ENCODE measurements around the gene DDX28.
"Not testable (repeated sequence)": the region's sequence is repeated elsewhere in the genome, so short reads cannot be mapped to it uniquely, and the experiment has no call there.

Gene DDX28

DNA sequence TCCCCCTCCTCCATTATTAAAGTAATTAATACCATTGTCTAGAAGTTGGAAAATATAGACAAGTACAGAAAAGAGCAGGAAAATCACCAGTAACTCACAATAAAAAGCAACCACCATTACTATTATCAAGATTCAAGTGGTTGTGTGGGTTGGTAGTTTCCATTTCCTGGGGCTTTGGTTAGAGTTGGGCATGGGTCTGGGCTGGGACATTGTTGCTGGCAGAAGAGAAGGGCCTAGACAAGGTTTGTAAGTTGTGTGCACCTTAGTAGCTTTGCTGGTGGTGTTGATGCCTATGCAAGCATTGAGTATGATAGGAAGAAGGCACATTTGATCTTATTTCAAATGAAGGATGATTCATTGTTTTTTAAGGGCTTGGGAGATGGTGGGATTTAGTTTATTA, 36.8 kb upstream of the DDX28 start:
- peaks cover 80% of the 10 kb centered on the region for H3K36me3 Mint-ChIP-seq (ENCODE audit: low read depth)
- no peak overlapping the region for H3K4me3 Mint-ChIP-seq
- DNase-seq, result no peak
- peaks cover 56% of the 10 kb centered on the region for H3K4me1 Mint-ChIP-seq (ENCODE audit: low read depth)
- peak overlapping the region; percentile 23 for H3K27ac Mint-ChIP-seq
- no peaks in the 10 kb centered on the region for H3K9me3 Mint-ChIP-seq
- H3K27me3 Mint-ChIP-seq, result no peaks in the 10 kb centered on the region

DNA sequence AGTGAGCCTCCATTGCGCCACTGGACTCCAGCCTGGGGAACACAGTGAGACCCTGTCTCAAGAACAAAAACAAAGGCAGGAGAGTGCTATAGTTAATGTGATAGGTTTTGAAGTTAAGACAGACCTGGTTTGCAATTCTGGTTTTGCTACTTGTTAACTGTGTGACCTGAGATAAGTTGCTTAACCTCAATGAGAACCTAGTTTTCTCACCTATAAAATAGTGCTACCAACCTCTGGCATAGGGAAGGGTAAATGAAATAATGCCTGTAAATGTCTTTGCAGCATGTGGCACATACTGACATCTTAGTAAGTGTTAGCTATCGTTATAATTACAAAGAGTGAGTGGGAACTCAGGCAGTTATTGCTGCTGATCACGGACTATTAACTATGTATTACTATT, 32.4 kb upstream of the DDX28 start:
- Mint-ChIP-seq H3K27ac (no peak overlapping the region), H3K9me3 (no peaks in the 10 kb centered on the region), H3K4me3 (no peak overlapping the region), H3K36me3 (ENCODE audit: low read depth) (peaks cover 84% of the 10 kb centered on the region), H3K27me3 (no peaks in the 10 kb centered on the region), H3K4me1 (ENCODE audit: low read depth) (peaks cover 20% of the 10 kb centered on the region)
- no peak for DNase-seq

DNA sequence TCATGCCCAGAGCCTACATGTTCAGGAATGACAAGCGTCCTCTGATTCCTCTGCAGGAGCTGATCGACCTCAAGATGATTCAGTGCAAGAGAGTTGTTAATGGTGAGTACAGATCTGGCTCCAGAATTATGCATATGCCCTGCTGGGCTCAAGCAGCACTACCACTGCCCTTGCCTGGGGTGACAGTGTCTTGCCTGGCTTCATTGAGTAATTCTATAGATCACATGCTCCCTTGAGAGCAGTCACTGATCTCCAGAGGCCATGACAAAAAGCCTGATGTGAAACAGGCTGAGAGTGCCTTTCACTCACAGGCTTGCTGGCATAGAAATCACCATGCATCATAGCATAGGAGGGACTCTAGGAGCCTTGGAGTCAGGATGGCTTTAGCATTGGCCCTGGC, 26.4 kb upstream of the DDX28 start:
- Mint-ChIP-seq H3K9me3 (no peaks in the 10 kb centered on the region), H3K4me1 (ENCODE audit: low read depth) (peaks cover 3% of the 10 kb centered on the region), H3K4me3 (no peak overlapping the region), H3K27me3 (no peaks in the 10 kb centered on the region), H3K27ac (no peak overlapping the region), H3K36me3 (ENCODE audit: low read depth) (peaks cover 83% of the 10 kb centered on the region)
- no peak for DNase-seq

DNA sequence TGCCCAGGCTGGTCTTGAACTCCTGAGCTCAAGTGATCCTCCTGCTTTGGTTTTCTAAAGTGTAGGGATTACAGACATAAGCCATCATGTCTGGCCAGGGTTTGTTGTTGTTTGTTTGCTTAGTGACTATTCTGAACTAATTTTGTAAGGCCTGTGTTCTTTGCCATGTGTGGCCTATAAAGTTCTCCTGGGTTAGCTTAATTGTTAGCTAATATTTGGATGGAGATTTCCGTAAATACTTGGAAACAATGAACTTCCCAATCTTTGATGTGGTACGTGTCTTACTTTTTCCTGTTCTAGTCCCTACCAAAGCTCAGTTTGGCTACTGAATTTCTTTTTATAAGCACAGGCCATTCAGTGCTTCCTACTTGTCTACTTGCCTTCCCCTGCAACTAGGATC, 25.0 kb upstream of the DDX28 start:
- Mint-ChIP-seq H3K4me1 (ENCODE audit: low read depth) (peaks cover 3% of the 10 kb centered on the region), H3K4me3 (no peak overlapping the region), H3K27ac (no peak overlapping the region), H3K27me3 (no peaks in the 10 kb centered on the region), H3K9me3 (no peaks in the 10 kb centered on the region), H3K36me3 (ENCODE audit: low read depth) (peaks cover 75% of the 10 kb centered on the region)
- DNase-seq, result no peak

DNA sequence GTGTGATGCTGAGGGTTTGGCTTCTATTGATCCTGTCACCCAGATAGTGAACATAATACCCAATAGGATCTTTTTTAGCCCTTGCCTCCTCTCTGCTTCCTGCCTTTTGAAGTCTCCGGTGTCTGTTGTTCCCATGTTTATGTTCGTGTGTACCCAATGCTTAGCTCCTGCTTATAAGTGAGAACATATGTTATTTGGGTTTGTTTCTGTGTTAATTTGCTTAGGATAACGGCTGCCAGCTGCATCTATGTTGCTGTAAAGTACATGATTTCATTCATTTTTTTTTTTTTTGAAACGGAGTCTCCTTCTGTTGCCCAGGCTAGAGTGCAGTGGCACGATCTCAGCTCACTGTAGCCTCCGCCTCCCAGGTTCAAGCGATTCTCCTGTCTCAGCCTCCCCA, 23.1 kb upstream of the DDX28 start:
- no peak overlapping the region for H3K27ac Mint-ChIP-seq
- no peak overlapping the region for H3K4me3 Mint-ChIP-seq
- H3K36me3 Mint-ChIP-seq (ENCODE audit: low read depth), result peaks cover 73% of the 10 kb centered on the region
- DNase-seq, result no peak
- H3K9me3 Mint-ChIP-seq, result no peaks in the 10 kb centered on the region
- peaks cover 3% of the 10 kb centered on the region for H3K4me1 Mint-ChIP-seq (ENCODE audit: low read depth)
- H3K27me3 Mint-ChIP-seq, result no peaks in the 10 kb centered on the region

DNA sequence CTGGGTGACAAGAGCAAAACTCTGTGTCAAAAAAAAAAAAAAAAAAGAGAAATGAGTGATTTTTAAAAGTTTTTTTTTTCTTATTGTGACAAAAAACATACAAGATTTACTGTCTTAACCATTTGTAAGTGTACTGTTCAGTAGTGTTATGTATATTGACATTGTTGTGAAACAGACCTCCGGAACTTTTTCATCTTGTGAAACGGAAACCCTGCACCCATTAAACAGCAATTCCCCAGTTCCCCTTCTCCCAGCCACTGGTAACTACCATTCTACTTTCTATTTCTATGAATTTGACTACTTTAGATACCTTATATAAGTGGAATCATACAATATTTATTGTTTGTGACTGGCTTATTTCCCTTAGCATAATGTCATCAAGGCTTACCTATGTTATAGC, 18.8 kb upstream of the DDX28 start:
- Mint-ChIP-seq H3K4me1 (ENCODE audit: low read depth) (peaks cover 10% of the 10 kb centered on the region), H3K27ac (no peak overlapping the region), H3K27me3 (no peaks in the 10 kb centered on the region), H3K9me3 (no peaks in the 10 kb centered on the region), H3K4me3 (no peak overlapping the region), H3K36me3 (ENCODE audit: low read depth) (peaks cover 71% of the 10 kb centered on the region)
- no peak for DNase-seq

DNA sequence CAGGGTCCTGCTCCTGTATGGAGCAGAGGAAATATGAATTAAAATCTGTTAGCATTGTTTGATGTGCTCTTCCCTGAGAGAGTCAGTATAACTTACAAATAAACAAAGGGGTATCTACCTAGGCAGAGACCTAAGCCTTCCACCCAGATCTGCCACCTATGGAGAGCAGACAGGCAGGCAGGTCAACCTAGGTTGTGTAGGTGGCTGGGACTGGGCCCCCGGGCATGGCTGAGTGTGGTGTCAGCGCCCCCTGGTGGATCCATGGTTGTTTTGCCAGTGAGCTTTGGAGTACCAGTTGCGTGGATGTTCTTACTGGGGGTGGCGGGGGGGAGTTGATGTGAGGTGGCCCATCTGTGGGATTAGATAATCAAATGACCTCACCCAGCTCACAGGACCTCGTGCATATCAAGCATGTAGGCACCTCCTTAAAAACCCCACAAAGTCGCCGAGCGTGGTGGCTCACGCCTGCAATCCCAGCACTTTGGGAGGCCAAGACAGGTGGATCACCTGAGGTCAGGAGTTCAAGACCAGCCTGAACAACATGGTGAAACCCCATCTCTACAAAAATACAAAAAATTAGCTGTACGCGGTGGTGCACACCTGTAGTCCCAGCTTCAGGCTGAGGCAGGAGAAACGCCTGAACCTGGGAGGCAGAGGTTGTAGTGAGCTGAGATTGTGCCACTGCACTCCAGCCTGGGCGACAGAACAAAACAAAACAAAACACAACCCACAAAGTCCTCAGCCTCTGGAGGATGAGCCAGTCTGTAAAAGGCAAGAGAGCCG, 17.7 kb upstream of the DDX28 start:
- Mint-ChIP-seq H3K4me1 (ENCODE audit: low read depth) (peaks cover 10% of the 10 kb centered on the region), H3K27me3 (no peaks in the 10 kb centered on the region), H3K27ac (peak overlapping the region; percentile 72), H3K9me3 (no peaks in the 10 kb centered on the region), H3K36me3 (ENCODE audit: low read depth) (peaks cover 66% of the 10 kb centered on the region), H3K4me3 (no peak overlapping the region)
- peak; percentile 92 for DNase-seq

DNA sequence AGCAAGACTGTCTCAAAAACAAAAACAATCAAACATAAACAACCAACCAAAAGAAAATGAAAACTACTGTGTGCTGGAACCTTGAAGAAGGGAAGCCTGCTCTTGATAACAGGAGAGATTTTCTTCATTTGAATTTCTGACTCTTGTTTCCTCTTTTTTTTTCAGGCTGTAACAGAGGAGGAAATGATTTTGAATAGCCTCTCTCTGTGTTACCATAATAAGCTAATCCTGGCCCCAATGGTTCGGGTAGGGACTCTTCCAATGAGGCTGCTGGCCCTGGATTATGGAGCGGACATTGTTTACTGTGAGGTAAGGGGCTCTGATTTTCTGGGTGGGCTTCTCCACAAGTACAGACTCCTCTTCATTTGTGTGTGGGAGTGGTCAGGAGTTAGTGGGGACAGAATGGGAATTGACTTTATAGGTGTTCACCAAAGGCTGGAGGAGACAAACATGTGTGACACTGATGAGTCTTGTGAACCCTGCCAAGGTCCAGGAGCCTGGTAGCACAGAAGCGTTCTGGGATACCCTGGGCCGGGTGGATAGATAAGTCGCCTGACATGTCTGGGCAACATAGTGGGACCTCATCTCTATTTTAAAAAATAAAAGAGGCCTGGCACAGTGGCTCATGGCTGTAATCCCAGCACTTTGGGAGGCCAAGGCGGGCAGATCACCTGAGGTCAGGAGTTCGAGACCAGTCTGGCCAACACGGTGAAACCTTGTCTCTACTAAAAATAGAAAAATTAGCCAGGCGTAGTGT, 15.0 kb upstream of the DDX28 start:
- DNase-seq, result no peak
- no peaks in the 10 kb centered on the region for H3K27me3 Mint-ChIP-seq
- H3K27ac Mint-ChIP-seq, result no peak overlapping the region
- peaks cover 61% of the 10 kb centered on the region for H3K36me3 Mint-ChIP-seq (ENCODE audit: low read depth)
- peaks cover 10% of the 10 kb centered on the region for H3K4me1 Mint-ChIP-seq (ENCODE audit: low read depth)
- H3K9me3 Mint-ChIP-seq, result no peaks in the 10 kb centered on the region
- no peak overlapping the region for H3K4me3 Mint-ChIP-seq

DNA sequence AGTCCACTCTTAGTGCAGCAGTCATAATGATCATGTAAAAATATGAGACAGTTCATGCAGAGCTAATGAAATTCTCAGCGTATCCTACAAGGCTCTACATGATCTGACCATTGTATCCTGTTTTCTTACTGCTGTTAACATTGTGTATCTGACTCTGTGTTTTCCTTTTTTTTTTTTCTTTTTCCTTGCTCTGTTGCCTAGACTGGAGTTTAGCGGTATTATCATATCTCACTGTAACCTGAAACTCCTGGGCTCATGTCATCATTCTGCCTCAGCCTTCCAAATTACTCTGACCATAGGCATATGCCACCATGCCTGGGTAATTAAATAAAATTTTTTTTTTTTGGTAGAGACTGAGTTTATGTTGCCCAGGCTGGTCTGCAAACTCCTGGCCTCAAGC, 12.2 kb upstream of the DDX28 start:
- Mint-ChIP-seq H3K4me1 (ENCODE audit: low read depth) (peaks cover 12% of the 10 kb centered on the region), H3K27ac (no peak overlapping the region), H3K27me3 (no peaks in the 10 kb centered on the region), H3K4me3 (no peak overlapping the region), H3K36me3 (ENCODE audit: low read depth) (peaks cover 55% of the 10 kb centered on the region), H3K9me3 (no peaks in the 10 kb centered on the region)
- DNase-seq, result no peak

DNA sequence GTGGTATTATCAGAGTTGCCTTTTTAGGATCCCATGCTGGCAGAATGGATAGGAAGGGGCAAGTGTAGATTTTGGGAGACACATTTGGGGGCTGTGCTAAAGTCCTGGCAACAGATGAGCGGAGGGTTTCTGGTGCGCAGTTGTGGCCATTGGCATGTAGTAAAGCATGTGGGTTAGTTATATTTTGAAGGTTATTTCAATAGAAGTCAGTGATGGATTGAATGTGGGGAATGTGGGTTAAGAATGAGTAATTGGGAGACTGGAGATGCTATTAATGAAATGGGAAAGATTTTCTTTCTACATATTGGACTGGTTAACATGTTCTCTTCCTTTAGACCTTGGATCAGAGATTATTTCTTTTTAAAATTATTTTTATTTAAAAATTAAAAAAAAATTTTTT, 10.1 kb upstream of the DDX28 start:
- no peak for DNase-seq
- H3K27ac Mint-ChIP-seq, result no peak overlapping the region
- H3K36me3 Mint-ChIP-seq (ENCODE audit: low read depth), result peaks cover 56% of the 10 kb centered on the region
- peaks cover 9% of the 10 kb centered on the region for H3K4me1 Mint-ChIP-seq (ENCODE audit: low read depth)
- H3K27me3 Mint-ChIP-seq, result no peaks in the 10 kb centered on the region
- no peaks in the 10 kb centered on the region for H3K9me3 Mint-ChIP-seq
- H3K4me3 Mint-ChIP-seq, result no peak overlapping the region

DNA sequence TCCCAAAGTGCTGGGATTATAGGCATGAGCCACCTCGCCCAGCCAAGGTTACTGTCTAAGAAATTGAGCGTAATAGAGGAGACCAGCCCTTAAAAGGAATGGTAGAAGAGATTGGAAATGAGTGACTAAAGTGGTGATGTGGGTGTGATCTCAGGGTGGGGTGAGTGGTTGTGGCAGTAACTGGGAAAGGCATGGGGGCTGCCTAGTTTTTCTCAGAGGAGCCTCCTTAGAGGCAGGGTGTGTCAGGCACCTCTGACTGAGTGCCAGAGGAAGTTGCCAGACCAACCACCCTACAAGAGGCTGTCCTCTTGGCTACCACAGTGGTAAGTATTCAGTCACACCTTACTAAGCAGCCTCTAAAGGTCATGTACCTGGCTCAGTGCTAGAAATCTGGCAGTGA, 8.9 kb upstream of the DDX28 start:
- Mint-ChIP-seq H3K4me1 (ENCODE audit: low read depth) (peaks cover 9% of the 10 kb centered on the region), H3K4me3 (no peak overlapping the region), H3K36me3 (ENCODE audit: low read depth) (peaks cover 58% of the 10 kb centered on the region), H3K27ac (peak overlapping the region; percentile 4), H3K27me3 (no peaks in the 10 kb centered on the region), H3K9me3 (no peaks in the 10 kb centered on the region)
- no peak for DNase-seq

DNA sequence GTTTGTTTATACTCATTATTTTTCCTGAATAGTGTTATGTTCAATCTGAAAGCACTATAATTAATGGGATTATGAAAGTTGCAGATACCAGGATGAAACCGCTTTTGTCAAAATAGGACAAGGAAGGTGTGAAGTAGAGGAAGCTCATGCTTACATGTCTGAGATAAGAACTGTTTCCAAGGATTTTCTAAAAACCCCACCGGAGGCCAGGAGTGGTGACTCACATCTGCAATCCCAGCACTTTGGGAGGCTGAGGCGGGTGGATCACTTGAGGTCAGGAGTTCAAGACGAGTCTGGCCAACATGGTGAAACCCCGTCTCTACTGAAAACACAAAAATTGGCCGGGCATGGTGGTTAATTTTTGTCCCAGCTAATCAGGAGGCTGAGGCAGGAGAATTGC, 7.1 kb upstream of the DDX28 start:
- DNase-seq, H3K27ac Mint-ChIP-seq, H3K27me3 Mint-ChIP-seq, H3K9me3 Mint-ChIP-seq, H3K4me3 Mint-ChIP-seq: not testable (repeated sequence)
- H3K36me3 Mint-ChIP-seq (ENCODE audit: low read depth), result peaks cover 68% of the 10 kb centered on the region
- peaks cover 18% of the 10 kb centered on the region for H3K4me1 Mint-ChIP-seq (ENCODE audit: low read depth)

DNA sequence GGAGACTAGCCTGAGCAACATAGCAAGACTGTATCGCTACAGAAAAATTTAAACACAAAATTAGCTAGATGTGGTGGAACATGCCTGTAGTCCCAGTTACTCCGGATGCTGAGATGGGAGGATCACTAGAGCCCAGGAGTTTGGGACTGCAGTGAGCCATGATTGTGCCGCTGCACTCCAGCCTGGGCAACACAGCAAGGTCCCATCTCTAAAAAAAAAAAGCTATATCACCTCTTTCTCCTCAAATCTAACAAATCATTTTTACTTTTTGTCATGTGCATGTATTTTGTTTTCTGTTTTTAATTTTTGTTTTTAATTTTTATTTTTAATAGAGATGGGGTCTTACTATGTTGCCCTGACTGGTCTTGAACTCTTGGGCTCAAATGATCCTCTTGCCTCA, 6.0 kb upstream of the DDX28 start:
- H3K9me3 Mint-ChIP-seq, result no peaks in the 10 kb centered on the region
- no peaks in the 10 kb centered on the region for H3K27me3 Mint-ChIP-seq
- no peak overlapping the region for H3K27ac Mint-ChIP-seq
- H3K4me3 Mint-ChIP-seq, result no peak overlapping the region
- H3K4me1 Mint-ChIP-seq (ENCODE audit: low read depth), result peaks cover 25% of the 10 kb centered on the region
- H3K36me3 Mint-ChIP-seq (ENCODE audit: low read depth), result peaks cover 72% of the 10 kb centered on the region
- no peak for DNase-seq

DNA sequence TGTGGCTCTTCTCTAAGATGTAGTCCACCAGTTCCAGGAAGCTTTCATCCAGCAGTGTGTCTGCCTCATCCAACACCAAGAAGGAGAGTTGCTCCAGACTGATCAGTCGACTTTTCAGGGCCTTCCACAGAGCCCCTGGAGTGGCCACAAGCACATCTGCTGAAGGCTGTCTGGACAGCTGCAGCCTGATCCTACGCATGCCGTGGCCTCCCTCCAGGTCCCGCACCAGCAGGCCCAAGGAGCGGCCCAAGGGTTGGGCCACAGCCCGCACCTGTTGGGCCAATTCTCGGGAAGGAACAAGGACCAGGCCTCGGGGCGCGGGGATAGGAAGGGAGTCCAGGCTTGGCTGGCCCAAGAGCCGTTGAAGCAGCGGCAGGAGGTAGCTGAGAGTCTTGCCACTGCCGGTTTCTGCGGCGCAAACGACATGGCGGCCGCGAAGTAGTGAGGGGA, 729 bp downstream of the DDX28 start:
- DNase-seq, result no peak
- H3K4me3 Mint-ChIP-seq, result peak overlapping the region; percentile 93
- H3K36me3 Mint-ChIP-seq (ENCODE audit: low read depth), result peaks cover 64% of the 10 kb centered on the region
- H3K9me3 Mint-ChIP-seq, result no peaks in the 10 kb centered on the region
- peak overlapping the region; percentile 97 for H3K27ac Mint-ChIP-seq
- H3K27me3 Mint-ChIP-seq, result no peaks in the 10 kb centered on the region
- peaks cover 40% of the 10 kb centered on the region for H3K4me1 Mint-ChIP-seq (ENCODE audit: low read depth)

DNA sequence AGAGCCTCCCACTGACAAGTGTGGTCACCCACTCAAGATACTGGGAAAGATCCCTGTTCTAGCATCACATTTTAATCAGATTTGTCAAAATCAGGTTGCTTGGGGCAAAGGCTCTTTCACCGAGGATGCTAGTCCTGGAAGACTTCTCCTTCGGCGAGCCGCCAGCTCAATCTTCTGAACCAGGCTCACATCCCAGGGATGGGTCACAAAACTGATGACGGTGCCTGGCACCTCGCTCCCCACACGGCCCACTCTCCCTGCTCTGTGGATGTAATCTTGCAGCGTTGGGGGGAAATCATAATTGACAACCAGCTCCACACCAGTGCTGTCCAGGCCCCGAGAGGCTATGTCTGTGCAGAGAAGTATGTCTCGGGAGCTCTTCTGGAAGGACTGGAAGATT, 1.5 kb downstream of the DDX28 start:
- H3K27ac Mint-ChIP-seq, result peak overlapping the region; percentile 97
- DNase-seq, result no peak
- H3K4me3 Mint-ChIP-seq, result peak overlapping the region; percentile 93
- no peaks in the 10 kb centered on the region for H3K9me3 Mint-ChIP-seq
- H3K4me1 Mint-ChIP-seq (ENCODE audit: low read depth), result peaks cover 40% of the 10 kb centered on the region
- H3K27me3 Mint-ChIP-seq, result no peaks in the 10 kb centered on the region
- H3K36me3 Mint-ChIP-seq (ENCODE audit: low read depth), result peaks cover 56% of the 10 kb centered on the region

All from activated T-cell treated with anti-CD3 and anti-CD28 coated beads, Interleukin-2, amount 50 U/mL, for 24 hours (primary cell).